Measurements from ENCODE around the gene ANKS1B.

DNA sequence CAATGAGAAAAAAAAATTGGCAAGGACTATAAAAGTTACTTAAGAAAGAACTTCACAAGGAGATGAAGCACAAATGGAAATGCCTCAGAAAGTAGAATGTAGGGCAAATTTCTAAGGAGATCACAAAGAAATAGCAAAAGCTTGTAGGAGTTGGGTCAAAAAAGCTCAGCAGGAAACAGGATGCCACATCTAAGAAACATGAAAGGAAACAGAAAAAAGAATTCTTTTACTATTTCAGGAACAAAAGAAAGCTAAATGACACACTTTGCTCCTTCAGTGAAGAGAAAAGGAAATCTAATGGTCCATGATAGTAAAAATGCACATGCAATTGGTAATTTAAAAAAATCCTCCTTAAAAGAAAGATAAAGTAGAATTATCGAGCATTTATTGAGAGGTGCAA is 789.3 kb downstream of the ANKS1B start:
- TF ChIP-seq RXRA (IDR thresholded peaks at IDR 0.05) (no peak), MAX (IDR thresholded peaks at IDR 0.05) (no peak), RAD21 (IDR thresholded peaks at IDR 0.05) (no peak), JUND (IDR thresholded peaks at IDR 0.05) (no peak)
- TF ChIP-seq, protein P1, sequence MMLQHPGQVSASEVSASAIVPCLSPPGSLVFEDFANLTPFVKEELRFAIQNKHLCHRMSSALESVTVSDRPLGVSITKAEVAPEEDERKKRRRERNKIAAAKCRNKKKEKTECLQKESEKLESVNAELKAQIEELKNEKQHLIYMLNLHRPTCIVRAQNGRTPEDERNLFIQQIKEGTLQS (IDR thresholded peaks at IDR 0.05) = no peak
- TF ChIP-seq, protein P2, sequence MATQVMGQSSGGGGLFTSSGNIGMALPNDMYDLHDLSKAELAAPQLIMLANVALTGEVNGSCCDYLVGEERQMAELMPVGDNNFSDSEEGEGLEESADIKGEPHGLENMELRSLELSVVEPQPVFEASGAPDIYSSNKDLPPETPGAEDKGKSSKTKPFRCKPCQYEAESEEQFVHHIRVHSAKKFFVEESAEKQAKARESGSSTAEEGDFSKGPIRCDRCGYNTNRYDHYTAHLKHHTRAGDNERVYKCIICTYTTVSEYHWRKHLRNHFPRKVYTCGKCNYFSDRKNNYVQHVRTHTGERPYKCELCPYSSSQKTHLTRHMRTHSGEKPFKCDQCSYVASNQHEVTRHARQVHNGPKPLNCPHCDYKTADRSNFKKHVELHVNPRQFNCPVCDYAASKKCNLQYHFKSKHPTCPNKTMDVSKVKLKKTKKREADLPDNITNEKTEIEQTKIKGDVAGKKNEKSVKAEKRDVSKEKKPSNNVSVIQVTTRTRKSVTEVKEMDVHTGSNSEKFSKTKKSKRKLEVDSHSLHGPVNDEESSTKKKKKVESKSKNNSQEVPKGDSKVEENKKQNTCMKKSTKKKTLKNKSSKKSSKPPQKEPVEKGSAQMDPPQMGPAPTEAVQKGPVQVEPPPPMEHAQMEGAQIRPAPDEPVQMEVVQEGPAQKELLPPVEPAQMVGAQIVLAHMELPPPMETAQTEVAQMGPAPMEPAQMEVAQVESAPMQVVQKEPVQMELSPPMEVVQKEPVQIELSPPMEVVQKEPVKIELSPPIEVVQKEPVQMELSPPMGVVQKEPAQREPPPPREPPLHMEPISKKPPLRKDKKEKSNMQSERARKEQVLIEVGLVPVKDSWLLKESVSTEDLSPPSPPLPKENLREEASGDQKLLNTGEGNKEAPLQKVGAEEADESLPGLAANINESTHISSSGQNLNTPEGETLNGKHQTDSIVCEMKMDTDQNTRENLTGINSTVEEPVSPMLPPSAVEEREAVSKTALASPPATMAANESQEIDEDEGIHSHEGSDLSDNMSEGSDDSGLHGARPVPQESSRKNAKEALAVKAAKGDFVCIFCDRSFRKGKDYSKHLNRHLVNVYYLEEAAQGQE (IDR thresholded peaks at IDR 0.05) = no peak
- TF ChIP-seq, protein P3, sequence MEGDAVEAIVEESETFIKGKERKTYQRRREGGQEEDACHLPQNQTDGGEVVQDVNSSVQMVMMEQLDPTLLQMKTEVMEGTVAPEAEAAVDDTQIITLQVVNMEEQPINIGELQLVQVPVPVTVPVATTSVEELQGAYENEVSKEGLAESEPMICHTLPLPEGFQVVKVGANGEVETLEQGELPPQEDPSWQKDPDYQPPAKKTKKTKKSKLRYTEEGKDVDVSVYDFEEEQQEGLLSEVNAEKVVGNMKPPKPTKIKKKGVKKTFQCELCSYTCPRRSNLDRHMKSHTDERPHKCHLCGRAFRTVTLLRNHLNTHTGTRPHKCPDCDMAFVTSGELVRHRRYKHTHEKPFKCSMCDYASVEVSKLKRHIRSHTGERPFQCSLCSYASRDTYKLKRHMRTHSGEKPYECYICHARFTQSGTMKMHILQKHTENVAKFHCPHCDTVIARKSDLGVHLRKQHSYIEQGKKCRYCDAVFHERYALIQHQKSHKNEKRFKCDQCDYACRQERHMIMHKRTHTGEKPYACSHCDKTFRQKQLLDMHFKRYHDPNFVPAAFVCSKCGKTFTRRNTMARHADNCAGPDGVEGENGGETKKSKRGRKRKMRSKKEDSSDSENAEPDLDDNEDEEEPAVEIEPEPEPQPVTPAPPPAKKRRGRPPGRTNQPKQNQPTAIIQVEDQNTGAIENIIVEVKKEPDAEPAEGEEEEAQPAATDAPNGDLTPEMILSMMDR (IDR thresholded peaks at IDR 0.05; ENCODE audit: low read depth, low read length, missing input control) = no peak
